A549 (cell line): ENCODE measurements around the gene KCNK3. TPM values are rescaled to one million over a fixed set of nuclear protein-coding genes. Genes with fewer than 3 reads are reported as not detected.

ENCODE experiments used
- ATAC-seq, 2 experiments: fragments of 200-7000 bp in 1 of 2; fragments of >200 bp in 1 of 2; cut with Nextera tagmentation in 1 of 2; cut with Tn5 transposase in 1 of 2; 3 replicates each; pipeline versions ENCODE4 v1.8.0 to v1.9.1; 2018 to 2020; ENCODE audit warnings: mild to moderate bottlenecking in 1 of 2, moderate library complexity in 1 of 2
- CTCF ChIA-PET: fragments of 300-600 bp; sonication (Branson Sonifier 250); formaldehyde crosslinking; extraction: SDS; loops from one replicate; lab custom pipeline; 2021; ENCODE audit warnings: antibody characterized with exemption, inconsistent platforms; lab: Yijun Ruan, JAX
- POLR2A ChIA-PET: fragments of 350-600 bp; formaldehyde crosslinking; extraction: SDS; loops from one replicate; lab custom pipeline; 2021; ENCODE audit warnings: antibody characterized with exemption, inconsistent platforms; lab: Yijun Ruan, JAX
- DNase-seq, 2 experiments: peaks; one replicate each; pipeline versions ENCODE4 v3.0.0 to v3.0.0-alpha.2; 2011 to 2016; ENCODE audit warnings: low read depth in 1 of 2, low spot score in 1 of 2
- FAIRE-seq: peaks from 2 replicates; lab custom pipeline; 2011; peaks lifted over from hg19 to GRCh38; lab: Jason Lieb, UNC
- H3K27ac ChIP-seq, 2 experiments: fragments of >200 bp; sonication (Bioruptor Twin); formaldehyde crosslinking; 3 replicates each; pipeline ENCODE4 v1.5.1; 2016 to 2017
- H3K4me1 ChIP-seq: fragments of >200 bp; sonication (Bioruptor Twin); formaldehyde crosslinking; 3 replicates; pipeline ENCODE4 v1.6.1; 2016
- H3K4me2 ChIP-seq: fragments of >200 bp; sonication (Bioruptor Twin); formaldehyde crosslinking; 3 replicates; pipeline ENCODE4 v1.6.1; 2016
- H3K4me3 ChIP-seq: fragments of >200 bp; sonication (Bioruptor Twin); formaldehyde crosslinking; 3 replicates; pipeline ENCODE4 v1.5.1; 2016
- H3K9me3 ChIP-seq: fragments of >200 bp; sonication (Bioruptor Twin); formaldehyde crosslinking; 3 replicates; pipeline ENCODE4 v1.6.1; 2016
- CBX8 ChIP-seq: fragments of 200-600 bp; sonication (generic); IDR thresholded peaks from 2 replicates; pipeline ENCODE4 v1.6.1; 2016
- EHF ChIP-seq: fragments of 250-450 bp; sonication (Bioruptor Pico); IDR thresholded peaks from 2 replicates; pipeline ENCODE4 v1.5.0; 2020; ENCODE audit warnings: mild to moderate bottlenecking
- ELK1 ChIP-seq: fragments of 150-350 bp; IDR thresholded peaks from 2 replicates; pipeline ENCODE4 v1.6.1; 2014; ENCODE audit warnings: low read depth, mild to moderate bottlenecking, low read length
- FOSL2 ChIP-seq, 2 experiments: fragments of 450-650 bp in 1 of 2; fragments of >200 bp in 1 of 2; sonication (Bioruptor Twin) in 1 of 2; formaldehyde crosslinking; IDR thresholded peaks; 2 replicates each; pipeline versions ENCODE4 v1.5.0 to v1.6.1; 2016 to 2020; ENCODE audit warnings: mild to moderate bottlenecking in 1 of 2, moderate library complexity in 1 of 2
- HDAC2 ChIP-seq: fragments of 200-600 bp; sonication (generic); IDR thresholded peaks from 2 replicates; pipeline ENCODE4 v1.6.1; 2016
- HOXA7 ChIP-seq: fragments of 250-450 bp; sonication (Bioruptor Pico); IDR thresholded peaks from 2 replicates; pipeline ENCODE4 v1.5.0; 2020; ENCODE audit warnings: mild to moderate bottlenecking, moderate library complexity
- KDM1A ChIP-seq: fragments of 200-600 bp; sonication (generic); IDR thresholded peaks from 2 replicates; pipeline ENCODE4 v1.6.1; 2016; ENCODE audit warnings: low read depth, mild to moderate bottlenecking
- KDM5A ChIP-seq: fragments of 200-600 bp; sonication (generic); IDR thresholded peaks from 2 replicates; pipeline ENCODE4 v1.6.1; 2016; ENCODE audit warnings: antibody characterized with exemption, mild to moderate bottlenecking
- MYC ChIP-seq: IDR thresholded peaks from 2 replicates; pipeline ENCODE4 v1.6.1; 2012; ENCODE audit warnings: mild to moderate bottlenecking, inconsistent platforms, low read length, improper control_type of control experiment, borderline replicate concordance
- NR3C1 ChIP-seq: fragments of >200 bp; sonication (Bioruptor Twin); formaldehyde crosslinking; IDR thresholded peaks from 3 replicates; pipeline ENCODE4 v1.6.1; 2017
- POLR2A ChIP-seq: IDR thresholded peaks from 2 replicates; pipeline ENCODE4 v1.6.1; 2012; ENCODE audit warnings: mild to moderate bottlenecking, low read length
- RARB ChIP-seq: fragments of 250-450 bp; sonication (Bioruptor Pico); IDR thresholded peaks from 2 replicates; pipeline ENCODE4 v1.8.0; 2021; ENCODE audit warnings: mild to moderate bottlenecking, moderate library complexity
- RCOR1 ChIP-seq: fragments of 150-350 bp; IDR thresholded peaks from 2 replicates; pipeline ENCODE4 v1.6.1; 2014; ENCODE audit warnings: antibody characterized with exemption, low read length, low read depth
- TFCP2L1 ChIP-seq: fragments of 250-450 bp; sonication (Bioruptor Pico); IDR thresholded peaks from 2 replicates; pipeline ENCODE4 v1.5.0; 2021; ENCODE audit warnings: mild to moderate bottlenecking
- ZC3H11A ChIP-seq: fragments of 450-650 bp; IDR thresholded peaks from 2 replicates; pipeline ENCODE4 v1.6.1; 2014; ENCODE audit warnings: antibody characterized with exemption, mild to moderate bottlenecking
- ZFP36 ChIP-seq: fragments of 450-650 bp; IDR thresholded peaks from 2 replicates; pipeline ENCODE4 v1.6.1; 2014; ENCODE audit warnings: borderline replicate concordance; ENCODE audit not compliant: partially characterized antibody
- ZNF302 ChIP-seq: fragments of 250-450 bp; sonication (Bioruptor Pico); IDR thresholded peaks from 2 replicates; pipeline ENCODE4 v1.9.0; 2021; ENCODE audit warnings: inconsistent platforms, mild to moderate bottlenecking, moderate library complexity
- ZSCAN20 ChIP-seq: fragments of 250-450 bp; sonication (Bioruptor Pico); IDR thresholded peaks from 2 replicates; pipeline ENCODE4 v1.8.0; 2022; ENCODE audit warnings: mild to moderate bottlenecking, moderate library complexity
- WGBS: methylation state at CpG from one replicate; pipeline ENCODE4 v1.1.6; 2017; ENCODE audit errors: missing lambda C conversion rate; 5-methylcytosine and 5-hydroxymethylcytosine counted together
- polyA plus RNA-seq, 4 experiments: library from polyadenylated mRNA; depleted of rRNA in 3 of 4; stranded (reverse); fragments of >200 nt; fragmentation: RNase III in 1 of 4; extraction: RNeasy Plus Mini Kit Qiagen cat#74134 plus additional on column Dnase treatment in 1 of 4; gene quantifications; 2 replicates in 3 of 4; 3 replicates in 1 of 4; pipeline ENCODE4 v1.2.3, GENCODE V29; 2011 to 2017
- TF ChIP-seq, protein P1 (sequence below): fragments of 250-450 bp; sonication (Bioruptor Pico); IDR thresholded peaks from 2 replicates; pipeline ENCODE4 v1.5.0; 2021; ENCODE audit warnings: mild to moderate bottlenecking, moderate library complexity, borderline replicate concordance
- TF ChIP-seq, protein P2 (sequence below): fragments of 200-600 bp; sonication (generic); IDR thresholded peaks from 2 replicates; pipeline ENCODE4 v1.6.1; 2016; ENCODE audit warnings: antibody characterized with exemption, mild to moderate bottlenecking, moderate library complexity
- TF ChIP-seq, protein P3 (sequence below): fragments of >200 bp; sonication (Bioruptor Twin); formaldehyde crosslinking; IDR thresholded peaks from 2 replicates; pipeline ENCODE4 v1.6.1; 2016
- TF ChIP-seq, protein P4 (sequence below): fragments of 450-650 bp; IDR thresholded peaks from 2 replicates; pipeline ENCODE4 v1.6.1; 2014; ENCODE audit warnings: antibody characterized with exemption

The KCNK3 gene
- polyA plus RNA-seq, 2 of the 4 experiments (the other 2 are of a cell fraction) = 2.4 to 2.8 TPM

- POLR2A ChIA-PET = no interaction called here
- 45% methylated on average over 14 of the region's 16 CpGs for WGBS
- no peaks in the 10 kb centered on the region for H3K9me3 ChIP-seq
- H3K4me1 ChIP-seq = peaks cover 6% of the 10 kb centered on the region; the same call in 1 of the 3 replicates
- TF ChIP-seq RARB (CRISPR knock-in tag) = no peak
- TF ChIP-seq, protein P1, sequence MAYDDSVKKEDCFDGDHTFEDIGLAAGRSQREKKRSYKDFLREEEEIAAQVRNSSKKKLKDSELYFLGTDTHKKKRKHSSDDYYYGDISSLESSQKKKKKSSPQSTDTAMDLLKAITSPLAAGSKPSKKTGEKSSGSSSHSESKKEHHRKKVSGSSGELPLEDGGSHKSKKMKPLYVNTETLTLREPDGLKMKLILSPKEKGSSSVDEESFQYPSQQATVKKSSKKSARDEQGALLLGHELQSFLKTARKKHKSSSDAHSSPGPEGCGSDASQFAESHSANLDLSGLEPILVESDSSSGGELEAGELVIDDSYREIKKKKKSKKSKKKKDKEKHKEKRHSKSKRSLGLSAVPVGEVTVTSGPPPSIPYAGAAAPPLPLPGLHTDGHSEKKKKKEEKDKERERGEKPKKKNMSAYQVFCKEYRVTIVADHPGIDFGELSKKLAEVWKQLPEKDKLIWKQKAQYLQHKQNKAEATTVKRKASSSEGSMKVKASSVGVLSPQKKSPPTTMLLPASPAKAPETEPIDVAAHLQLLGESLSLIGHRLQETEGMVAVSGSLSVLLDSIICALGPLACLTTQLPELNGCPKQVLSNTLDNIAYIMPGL (CRISPR knock-in tag) = no peak
- no peak for TF ChIP-seq TFCP2L1 (CRISPR knock-in tag)
- TF ChIP-seq, protein P2, sequence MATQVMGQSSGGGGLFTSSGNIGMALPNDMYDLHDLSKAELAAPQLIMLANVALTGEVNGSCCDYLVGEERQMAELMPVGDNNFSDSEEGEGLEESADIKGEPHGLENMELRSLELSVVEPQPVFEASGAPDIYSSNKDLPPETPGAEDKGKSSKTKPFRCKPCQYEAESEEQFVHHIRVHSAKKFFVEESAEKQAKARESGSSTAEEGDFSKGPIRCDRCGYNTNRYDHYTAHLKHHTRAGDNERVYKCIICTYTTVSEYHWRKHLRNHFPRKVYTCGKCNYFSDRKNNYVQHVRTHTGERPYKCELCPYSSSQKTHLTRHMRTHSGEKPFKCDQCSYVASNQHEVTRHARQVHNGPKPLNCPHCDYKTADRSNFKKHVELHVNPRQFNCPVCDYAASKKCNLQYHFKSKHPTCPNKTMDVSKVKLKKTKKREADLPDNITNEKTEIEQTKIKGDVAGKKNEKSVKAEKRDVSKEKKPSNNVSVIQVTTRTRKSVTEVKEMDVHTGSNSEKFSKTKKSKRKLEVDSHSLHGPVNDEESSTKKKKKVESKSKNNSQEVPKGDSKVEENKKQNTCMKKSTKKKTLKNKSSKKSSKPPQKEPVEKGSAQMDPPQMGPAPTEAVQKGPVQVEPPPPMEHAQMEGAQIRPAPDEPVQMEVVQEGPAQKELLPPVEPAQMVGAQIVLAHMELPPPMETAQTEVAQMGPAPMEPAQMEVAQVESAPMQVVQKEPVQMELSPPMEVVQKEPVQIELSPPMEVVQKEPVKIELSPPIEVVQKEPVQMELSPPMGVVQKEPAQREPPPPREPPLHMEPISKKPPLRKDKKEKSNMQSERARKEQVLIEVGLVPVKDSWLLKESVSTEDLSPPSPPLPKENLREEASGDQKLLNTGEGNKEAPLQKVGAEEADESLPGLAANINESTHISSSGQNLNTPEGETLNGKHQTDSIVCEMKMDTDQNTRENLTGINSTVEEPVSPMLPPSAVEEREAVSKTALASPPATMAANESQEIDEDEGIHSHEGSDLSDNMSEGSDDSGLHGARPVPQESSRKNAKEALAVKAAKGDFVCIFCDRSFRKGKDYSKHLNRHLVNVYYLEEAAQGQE = no peak
- TF ChIP-seq ZNF302 (CRISPR knock-in tag) = no peak
- TF ChIP-seq KDM5A = no peak
- TF ChIP-seq FOSL2 (IDR thresholded peaks at IDR 0.05) = no peak
- no peak for TF ChIP-seq FOSL2 (CRISPR knock-in tag; IDR thresholded peaks at IDR 0.05)
- TF ChIP-seq HOXA7 (CRISPR knock-in tag) = no peak
- TF ChIP-seq ZFP36 = no peak
- TF ChIP-seq ZC3H11A = no peak
- TF ChIP-seq, protein P3, sequence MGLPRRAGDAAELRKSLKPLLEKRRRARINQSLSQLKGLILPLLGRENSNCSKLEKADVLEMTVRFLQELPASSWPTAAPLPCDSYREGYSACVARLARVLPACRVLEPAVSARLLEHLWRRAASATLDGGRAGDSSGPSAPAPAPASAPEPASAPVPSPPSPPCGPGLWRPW = no peak
- no peak for TF ChIP-seq POLR2A
- no peak for TF ChIP-seq HDAC2
- DNase-seq (no peak), FAIRE-seq (no peak), ATAC-seq (peak in 1 of 2 experiments; percentile 27; a peak in 3 of 6 replicates)
- CTCF ChIA-PET = interaction anchor here (1.0 to 8.1 kb wide), 5 partner anchors 12 to 80 kb away, joined by 3 to 34 read pairs (median 4); no protein-coding TSS in a partner anchor
- no peak overlapping the region for H3K4me3 ChIP-seq
- no peak overlapping the region for H3K27ac ChIP-seq
- no peak overlapping the region for H3K4me2 ChIP-seq
These were observed 6.3 kb upstream of the KCNK3 start for GRCh38 chr2:26685989-26686839.

DNA sequence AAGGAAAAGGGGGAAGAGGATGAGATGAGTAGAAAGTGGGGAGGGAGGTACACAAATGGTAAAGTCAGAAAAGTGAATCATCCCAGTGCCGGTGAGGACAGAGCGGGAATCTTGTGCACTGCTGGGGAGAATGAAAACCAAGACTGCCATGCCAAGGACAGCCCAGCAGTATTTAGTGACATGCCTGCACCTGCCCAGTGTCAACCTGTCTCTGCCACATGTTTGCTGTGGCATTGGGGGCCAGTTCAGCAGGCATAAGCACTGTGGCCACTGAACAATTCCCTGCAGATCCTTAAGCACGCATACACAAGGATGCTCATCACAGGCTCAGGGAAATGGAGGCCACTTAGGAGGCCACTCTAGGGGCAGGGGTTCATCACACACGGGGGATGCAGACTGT, 5.2 kb upstream of the KCNK3 start:
- no peak overlapping the region for H3K4me3 ChIP-seq
- peaks cover 6% of the 10 kb centered on the region; the same call in 1 of the 3 replicates for H3K4me1 ChIP-seq
- DNase-seq = no peak
- no peak for FAIRE-seq
- no peaks in the 10 kb centered on the region for H3K9me3 ChIP-seq
- TF ChIP-seq, protein P3 = no peak
- no peak for TF ChIP-seq EHF (CRISPR knock-in tag)
- no peak for TF ChIP-seq ZSCAN20 (CRISPR knock-in tag)
- TF ChIP-seq NR3C1 = no peak
- TF ChIP-seq FOSL2 (IDR thresholded peaks at IDR 0.05) = no peak
- TF ChIP-seq FOSL2 (CRISPR knock-in tag; IDR thresholded peaks at IDR 0.05) = no peak
- TF ChIP-seq ELK1 = no peak
- TF ChIP-seq MYC = no peak
- no peak for TF ChIP-seq CBX8
- no peak for TF ChIP-seq HOXA7 (CRISPR knock-in tag)
- no peak for TF ChIP-seq RCOR1
- TF ChIP-seq, protein P4, sequence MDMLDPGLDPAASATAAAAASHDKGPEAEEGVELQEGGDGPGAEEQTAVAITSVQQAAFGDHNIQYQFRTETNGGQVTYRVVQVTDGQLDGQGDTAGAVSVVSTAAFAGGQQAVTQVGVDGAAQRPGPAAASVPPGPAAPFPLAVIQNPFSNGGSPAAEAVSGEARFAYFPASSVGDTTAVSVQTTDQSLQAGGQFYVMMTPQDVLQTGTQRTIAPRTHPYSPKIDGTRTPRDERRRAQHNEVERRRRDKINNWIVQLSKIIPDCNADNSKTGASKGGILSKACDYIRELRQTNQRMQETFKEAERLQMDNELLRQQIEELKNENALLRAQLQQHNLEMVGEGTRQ = no peak
- TF ChIP-seq KDM1A = no peak
- no peak overlapping the region for H3K27ac ChIP-seq
- WGBS = 62% methylated on average over 4 of the region's 4 CpGs
- H3K4me2 ChIP-seq = no peak overlapping the region
- POLR2A ChIA-PET = no interaction called here
- no peak for ATAC-seq
- CTCF ChIA-PET = interaction anchor here (1.5 kb wide), 1 partner anchor 15 kb away, joined by 3 read pairs; no protein-coding TSS in a partner anchor
